ENCODE measurements around the gene RNF126.
"Not testable (repeated sequence)": the region's sequence is repeated elsewhere in the genome, so short reads cannot be mapped to it uniquely, and the experiment has no call there.

Gene RNF126

GRCh38 chr19:609004-609346 lies 54.0 kb downstream of the RNF126 start:
- no peak for DNase-seq

GRCh38 chr19:608155-609003 lies 54.6 kb downstream of the RNF126 start:
- no peak for DNase-seq

GRCh38 chr19:607301-608154 lies 55.5 kb downstream of the RNF126 start:
- DNase-seq = no peak

- not testable (repeated sequence) for DNase-seq
Measured at GRCh38 chr19:605061-605971, 57.7 kb downstream of the RNF126 start.

GRCh38 chr19:604355-604754 lies 58.7 kb downstream of the RNF126 start:
- DNase-seq = peak; percentile 20

GRCh38 chr19:603779-604178 lies 59.2 kb downstream of the RNF126 start:
- not testable (repeated sequence) for DNase-seq

- not testable (repeated sequence) for DNase-seq
Measured at GRCh38 chr19:603302-603639, 59.7 kb downstream of the RNF126 start.

GRCh38 chr19:602391-603301 lies 60.4 kb downstream of the RNF126 start:
- no peak for DNase-seq

GRCh38 chr19:601790-602189 lies 61.2 kb downstream of the RNF126 start:
- no peak for DNase-seq

- no peak for DNase-seq
Measured at GRCh38 chr19:601310-601709, 61.7 kb downstream of the RNF126 start.
